Prostate gland (tissue), 2 donors: ENCODE measurements around the gene CTNNA1.

Source experiments
- CTCF ChIP-seq, 4 experiments: fragments of 200-600 bp in 2 of 4; fragments of 450-650 bp in 2 of 4; sonication (generic) in 2 of 4; IDR thresholded peaks; 1 replicate in 3 of 4; 2 replicates in 1 of 4; pipeline ENCODE4 v1.5.1; 2016 to 2019; ENCODE audit warnings: antibody characterized with exemption in 4 of 4, mild to moderate bottlenecking in 2 of 4, moderate library complexity in 2 of 4
- POLR2AphosphoS5 ChIP-seq: sonication (generic); formaldehyde crosslinking; IDR thresholded peaks from one replicate; pipeline ENCODE4 v1.6.1; 2017; ENCODE audit warnings: antibody characterized with exemption

GRCh38 chr5:138832218-138832617, 79.0 kb downstream of the CTNNA1 start:
- no peak for TF ChIP-seq CTCF (IDR thresholded peaks at IDR 0.05)
- TF ChIP-seq POLR2AphosphoS5: no peak
